Measurements from ENCODE around the gene ATP6V0A4.

GRCh38 chr7:138735399-138735798 is 62.6 kb downstream of the ATP6V0A4 start:
- TF ChIP-seq CTCF (IDR thresholded peaks at IDR 0.05 in 4 of 5, conservative IDR thresholded peaks at IDR 0.05 in 1 of 5) (no peak), POLR2A (IDR thresholded peaks at IDR 0.05) (no peak)
